HG03139 (cell line): ENCODE results near the gene LYPD1.

Experiments used
- ATAC-seq: cut with Tn5 transposase; IDR thresholded peaks from one replicate; pipeline ENCODE4 v1.9.1; 2021; ENCODE audit not compliant: unreplicated experiment

The LYPD1 gene

GRCh38 chr2:132599556-132599955 is 70.4 kb downstream of the LYPD1 start:
- no peak for ATAC-seq

- ATAC-seq, result no peak
Measured at GRCh38 chr2:132598536-132598935, 71.5 kb downstream of the LYPD1 start.

- ATAC-seq, result no peak
Measured at GRCh38 chr2:132597831-132598230, 72.2 kb downstream of the LYPD1 start.

- no peak for ATAC-seq
Measured at GRCh38 chr2:132597166-132597565, 72.8 kb downstream of the LYPD1 start.

- no peak for ATAC-seq
Measured at GRCh38 chr2:132595693-132596092, 74.3 kb downstream of the LYPD1 start.

DNA sequence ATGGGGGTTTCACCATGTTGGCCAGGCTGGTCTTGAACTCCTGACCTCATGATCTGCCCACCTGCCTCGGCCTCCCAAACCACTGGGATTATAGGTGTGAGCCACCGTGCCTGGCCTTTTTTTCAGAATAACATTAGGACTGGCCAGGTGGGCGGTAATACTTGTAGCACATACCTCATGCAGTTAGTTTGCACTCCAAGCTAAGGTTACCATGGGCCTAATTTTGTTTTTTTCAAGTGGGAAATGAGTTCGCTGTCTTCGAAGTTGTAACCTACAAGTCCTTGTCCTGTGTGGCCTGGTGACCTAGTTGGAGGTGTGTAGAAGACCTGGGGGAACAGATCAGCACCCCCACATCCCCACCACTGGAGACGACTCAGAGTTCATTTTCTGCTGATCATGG is 74.8 kb downstream of the LYPD1 start:
- ATAC-seq, result no peak
